HepG2 (cell line): ENCODE results near the gene MYH16. TPM values are rescaled to one million over a fixed set of nuclear protein-coding genes. Genes with fewer than 3 reads are reported as not detected.
A peak's percentile ranks its signal among the peaks of the same experiment; 100 is the strongest.

Source experiments
- CBX2 ChIP-seq, 2 experiments: fragments of 200-600 bp in 1 of 2; sonication (generic); formaldehyde crosslinking in 1 of 2; IDR thresholded peaks; 2 replicates each; pipeline versions ENCODE4 v1.7.0 to v1.8.1; 2018 to 2022; ENCODE audit warnings: low read depth in 2 of 2, low read length in 1 of 2, mild to moderate bottlenecking in 1 of 2, missing genetic modification reagents in 1 of 2
- DBP ChIP-seq: sonication (generic); formaldehyde crosslinking; IDR thresholded peaks from 2 replicates; pipeline ENCODE4 v1.4.0; 2020; ENCODE audit warnings: missing genetic modification reagents; ENCODE audit errors: not compliant biosample characterization
- EEA1 ChIP-seq: sonication (generic); formaldehyde crosslinking; IDR thresholded peaks from 2 replicates; pipeline ENCODE4 v1.5.1; 2020; ENCODE audit warnings: mild to moderate bottlenecking, missing genetic modification reagents, borderline replicate concordance
- ELF1 ChIP-seq: sonication (generic); formaldehyde crosslinking; IDR thresholded peaks from 2 replicates; pipeline ENCODE4 v1.4.0; 2020; ENCODE audit warnings: missing genetic modification reagents
- FOSL1 ChIP-seq: sonication (generic); formaldehyde crosslinking; IDR thresholded peaks from 2 replicates; pipeline ENCODE4 v1.9.0; 2021; ENCODE audit warnings: missing genetic modification reagents, borderline replicate concordance
- MLLT10 ChIP-seq: sonication (generic); formaldehyde crosslinking; IDR thresholded peaks from 2 replicates; pipeline ENCODE4 v1.4.0; 2020; ENCODE audit warnings: missing genetic modification reagents
- MTF2 ChIP-seq: sonication (generic); formaldehyde crosslinking; IDR thresholded peaks from 2 replicates; pipeline ENCODE4 v1.5.0; 2020; ENCODE audit warnings: missing genetic modification reagents, borderline replicate concordance
- RBM39 ChIP-seq: fragments of 200-400 bp; formaldehyde crosslinking; IDR thresholded peaks from one replicate; pipeline ENCODE4 v1.6.1; 2018; ENCODE audit warnings: antibody characterized with exemption, mild to moderate bottlenecking, low read depth, low read length; ENCODE audit not compliant: poor library complexity, severe bottlenecking
- REST ChIP-seq, 2 experiments: IDR thresholded peaks; 2 replicates each; pipeline ENCODE4 v1.6.1; 2011 to 2012; ENCODE audit warnings: low read length in 2 of 2, borderline replicate concordance in 1 of 2, low read depth in 1 of 2, mild to moderate bottlenecking in 1 of 2, moderate library complexity in 1 of 2
- SMC3 ChIP-seq: IDR thresholded peaks from 2 replicates; pipeline ENCODE4 v1.6.1; 2011; ENCODE audit warnings: low read length, improper control_type of control experiment
- STAG1 ChIP-seq: sonication (generic); formaldehyde crosslinking; IDR thresholded peaks from 2 replicates; pipeline ENCODE4 v1.4.0; 2020; ENCODE audit warnings: missing genetic modification reagents
- ZMYM3 ChIP-seq: sonication (generic); formaldehyde crosslinking; IDR thresholded peaks from 2 replicates; pipeline ENCODE4 v1.5.1; 2020; ENCODE audit warnings: mild to moderate bottlenecking, missing genetic modification reagents
- ZNF552 ChIP-seq: sonication (generic); formaldehyde crosslinking; IDR thresholded peaks from 2 replicates; pipeline ENCODE4 v1.9.0; 2022; ENCODE audit warnings: missing genetic modification reagents, mild to moderate bottlenecking, borderline replicate concordance
- ZNF580 ChIP-seq: IDR thresholded peaks from 2 replicates; pipeline ENCODE4 v1.6.1; 2016; ENCODE audit warnings: low read depth, borderline replicate concordance
- ZNF598 ChIP-seq: sonication (generic); formaldehyde crosslinking; IDR thresholded peaks from 2 replicates; pipeline ENCODE4 v1.5.1; 2020; ENCODE audit warnings: mild to moderate bottlenecking, missing genetic modification reagents, borderline replicate concordance
- ZNF619 ChIP-seq: sonication (generic); formaldehyde crosslinking; IDR thresholded peaks from 2 replicates; pipeline ENCODE4 v1.4.0; 2020; ENCODE audit warnings: mild to moderate bottlenecking, missing genetic modification reagents
- ZNF678 ChIP-seq: sonication (generic); formaldehyde crosslinking; IDR thresholded peaks from 2 replicates; pipeline ENCODE4 v1.4.0; 2020; ENCODE audit warnings: mild to moderate bottlenecking, missing genetic modification reagents
- ZSCAN29 ChIP-seq: sonication (generic); formaldehyde crosslinking; conservative IDR thresholded peaks from 2 replicates; pipeline ENCODE4 v1.4.0; 2020; ENCODE audit warnings: mild to moderate bottlenecking, missing genetic modification reagents
- polyA plus RNA-seq, 8 experiments: library from polyadenylated mRNA; depleted of rRNA in 3 of 8; stranded (reverse) in 7 of 8; unstranded in 1 of 8; fragments of >200 nt; fragmentation: Illumina TruSeq in 4 of 8; extraction: Trizol in 4 of 8; gene quantifications; 2 replicates each; pipeline versions ENCODE4 v1.2.1 to v1.2.3, GENCODE V29; 2011 to 2016; ENCODE audit warnings: low read depth in 4 of 8, missing spikeins in 1 of 8, mixed read lengths in 1 of 8; ENCODE audit not compliant: insufficient read depth in 1 of 8
- total RNA-seq, 5 experiments: library from RNA; depleted of rRNA; stranded (reverse); fragments of >200 nt; fragmentation: Illumina TruSeq; extraction: Trizol; gene quantifications; 2 replicates each; pipeline ENCODE4 v1.2.3, GENCODE V29; 2016; ENCODE audit warnings: low read depth in 1 of 5
- TF ChIP-seq, protein P1 (sequence below): sonication (generic); formaldehyde crosslinking; IDR thresholded peaks from 2 replicates; pipeline ENCODE4 v1.5.1; 2020; ENCODE audit warnings: mild to moderate bottlenecking, missing genetic modification reagents, moderate library complexity
- TF ChIP-seq, protein P2 (sequence below): sonication (generic); formaldehyde crosslinking; IDR thresholded peaks from 2 replicates; pipeline ENCODE4 v1.4.0; 2020; ENCODE audit warnings: mild to moderate bottlenecking, missing genetic modification reagents

Gene MYH16
- total and polyA plus RNA-seq, 2 of the 13 experiments (the other 11 are each of a cell fraction or from before 2014, with no cell fraction given), result 0.05 to 0.15 TPM

- TF ChIP-seq, protein P1, sequence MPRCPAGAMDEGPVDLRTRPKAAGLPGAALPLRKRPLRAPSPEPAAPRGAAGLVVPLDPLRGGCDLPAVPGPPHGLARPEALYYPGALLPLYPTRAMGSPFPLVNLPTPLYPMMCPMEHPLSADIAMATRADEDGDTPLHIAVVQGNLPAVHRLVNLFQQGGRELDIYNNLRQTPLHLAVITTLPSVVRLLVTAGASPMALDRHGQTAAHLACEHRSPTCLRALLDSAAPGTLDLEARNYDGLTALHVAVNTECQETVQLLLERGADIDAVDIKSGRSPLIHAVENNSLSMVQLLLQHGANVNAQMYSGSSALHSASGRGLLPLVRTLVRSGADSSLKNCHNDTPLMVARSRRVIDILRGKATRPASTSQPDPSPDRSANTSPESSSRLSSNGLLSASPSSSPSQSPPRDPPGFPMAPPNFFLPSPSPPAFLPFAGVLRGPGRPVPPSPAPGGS (CRISPR knock-in tag), result no peak
- TF ChIP-seq EEA1 (CRISPR knock-in tag), result no peak
- peak; percentile 94 for TF ChIP-seq SMC3
- TF ChIP-seq ZNF552, result no peak
- no peak for TF ChIP-seq ZNF598
- TF ChIP-seq FOSL1 (CRISPR knock-in tag), result no peak
- TF ChIP-seq MLLT10 (CRISPR knock-in tag), result no peak
- no peak for TF ChIP-seq CBX2 (IDR thresholded peaks at IDR 0.05; ENCODE audit: low read depth, low read length)
- no peak for TF ChIP-seq CBX2 (CRISPR knock-in tag; IDR thresholded peaks at IDR 0.05; ENCODE audit: low read depth)
- TF ChIP-seq, protein P2, sequence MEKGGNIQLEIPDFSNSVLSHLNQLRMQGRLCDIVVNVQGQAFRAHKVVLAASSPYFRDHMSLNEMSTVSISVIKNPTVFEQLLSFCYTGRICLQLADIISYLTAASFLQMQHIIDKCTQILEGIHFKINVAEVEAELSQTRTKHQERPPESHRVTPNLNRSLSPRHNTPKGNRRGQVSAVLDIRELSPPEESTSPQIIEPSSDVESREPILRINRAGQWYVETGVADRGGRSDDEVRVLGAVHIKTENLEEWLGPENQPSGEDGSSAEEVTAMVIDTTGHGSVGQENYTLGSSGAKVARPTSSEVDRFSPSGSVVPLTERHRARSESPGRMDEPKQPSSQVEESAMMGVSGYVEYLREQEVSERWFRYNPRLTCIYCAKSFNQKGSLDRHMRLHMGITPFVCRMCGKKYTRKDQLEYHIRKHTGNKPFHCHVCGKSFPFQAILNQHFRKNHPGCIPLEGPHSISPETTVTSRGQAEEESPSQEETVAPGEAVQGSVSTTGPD (CRISPR knock-in tag), result no peak
- peak; percentile 96 for TF ChIP-seq STAG1 (CRISPR knock-in tag)
- TF ChIP-seq MTF2 (CRISPR knock-in tag), result no peak
- no peak for TF ChIP-seq REST (IDR thresholded peaks at IDR 0.05; ENCODE audit: borderline replicate concordance in 1 of 2, low read depth in 1 of 2, low read length in 2 of 2)
- no peak for TF ChIP-seq DBP
- TF ChIP-seq ZMYM3 (CRISPR knock-in tag), result no peak
- TF ChIP-seq ZNF619, result no peak
- no peak for TF ChIP-seq ZNF580 (CRISPR knock-in tag)
- no peak for TF ChIP-seq RBM39
- TF ChIP-seq ELF1 (CRISPR knock-in tag), result 0 out of 2 replicates have a peak, but pooled peaks have one; percentile 9
- TF ChIP-seq ZSCAN29 (CRISPR knock-in tag), result no peak
- no peak for TF ChIP-seq ZNF678
These were observed 39.9 kb downstream of the MYH16 start (continued) for GRCh38 chr7:99312316-99313203.
